ENCODE measurements around the gene TAS1R3.

The TAS1R3 gene

GRCh38 chr1:1341549-1342021 lies 10.5 kb downstream of the TAS1R3 start:
- Histone ChIP-seq H3K79me2 (ENCODE audit: low read length) (peaks cover 3% of the 10 kb centered on the region; the same call in 1 of the 2 replicates), H3K9me3 (replicated peaks; ENCODE audit: insufficient read depth, low read length) (no peaks in the 10 kb centered on the region)

GRCh38 chr1:1342061-1342562 lies 11.0 kb downstream of the TAS1R3 start:
- no peak overlapping the region for H3K27ac ChIP-seq (ENCODE audit: low read length)

More at GRCh38 chr1:1341549-1342021, 10.5 kb downstream of the TAS1R3 start:
- no peak for DNase-seq
- no peak for TF ChIP-seq EZH2phosphoT487 (IDR thresholded peaks at IDR 0.05; ENCODE audit: low read length)
- H2AFZ ChIP-seq (ENCODE audit: low read length): no peak overlapping the region
- H3K4me1 ChIP-seq (ENCODE audit: low read length): no peaks in the 10 kb centered on the region
- no peak overlapping the region for H3K27ac ChIP-seq (ENCODE audit: low read length)
- no peaks in the 10 kb centered on the region for H3F3A ChIP-seq (ENCODE audit: insufficient read depth, low read length)
- no peak overlapping the region for H3K9ac ChIP-seq (ENCODE audit: low read length)
- H3K4me3 ChIP-seq (ENCODE audit: low read length): no peak overlapping the region
- no peaks in the 10 kb centered on the region for H3K9me2 ChIP-seq (replicated peaks; ENCODE audit: insufficient read depth, low read length)
- H3K4me2 ChIP-seq (ENCODE audit: low read depth, low read length): no peak overlapping the region
- no peaks in the 10 kb centered on the region for H4K20me1 ChIP-seq (ENCODE audit: insufficient read depth, low read length)
- H3K27me3 ChIP-seq (replicated peaks; ENCODE audit: insufficient read depth, low read length): no peaks in the 10 kb centered on the region
- H3K36me3 ChIP-seq (replicated peaks; ENCODE audit: insufficient read depth, low read length): no peaks in the 10 kb centered on the region

GRCh38 chr1:1342584-1343115 lies 11.6 kb downstream of the TAS1R3 start:
- Histone ChIP-seq H3K79me2 (ENCODE audit: low read length) (peaks cover 13% of the 10 kb centered on the region), H3K9ac (ENCODE audit: low read length) (no peak overlapping the region), H3K27ac (ENCODE audit: low read length) (no peak overlapping the region), H3K36me3 (replicated peaks; ENCODE audit: insufficient read depth, low read length) (no peaks in the 10 kb centered on the region), H3F3A (ENCODE audit: insufficient read depth, low read length) (no peaks in the 10 kb centered on the region), H3K4me2 (ENCODE audit: low read depth, low read length) (no peak overlapping the region), H3K4me1 (ENCODE audit: low read length) (no peaks in the 10 kb centered on the region), H2AFZ (ENCODE audit: low read length) (no peak overlapping the region), H3K9me2 (replicated peaks; ENCODE audit: insufficient read depth, low read length) (no peaks in the 10 kb centered on the region), H3K9me3 (replicated peaks; ENCODE audit: insufficient read depth, low read length) (no peaks in the 10 kb centered on the region), H3K4me3 (ENCODE audit: low read length) (no peak overlapping the region), H4K20me1 (ENCODE audit: insufficient read depth, low read length) (no peaks in the 10 kb centered on the region), H3K27me3 (replicated peaks; ENCODE audit: insufficient read depth, low read length) (no peaks in the 10 kb centered on the region)
- TF ChIP-seq EZH2 (optimal IDR thresholded peaks at IDR 0.05; ENCODE audit: low read depth, low read length): no peak
- no peak for TF ChIP-seq EZH2phosphoT487 (IDR thresholded peaks at IDR 0.05; ENCODE audit: low read length)
- no peak for TF ChIP-seq CTCF (IDR thresholded peaks at IDR 0.05; ENCODE audit: low read length)
- DNase-seq: no peak

More at GRCh38 chr1:1342061-1342562, 11.0 kb downstream of the TAS1R3 start:
- Histone ChIP-seq H3K79me2 (ENCODE audit: low read length) (peaks cover 8% of the 10 kb centered on the region), H3K27me3 (replicated peaks; ENCODE audit: insufficient read depth, low read length) (no peaks in the 10 kb centered on the region), H3K9me3 (replicated peaks; ENCODE audit: insufficient read depth, low read length) (no peaks in the 10 kb centered on the region), H3K4me2 (ENCODE audit: low read depth, low read length) (no peak overlapping the region), H3F3A (ENCODE audit: insufficient read depth, low read length) (no peaks in the 10 kb centered on the region), H3K4me3 (ENCODE audit: low read length) (no peak overlapping the region), H2AFZ (ENCODE audit: low read length) (no peak overlapping the region), H4K20me1 (ENCODE audit: insufficient read depth, low read length) (no peaks in the 10 kb centered on the region), H3K9ac (ENCODE audit: low read length) (no peak overlapping the region), H3K36me3 (replicated peaks; ENCODE audit: insufficient read depth, low read length) (no peaks in the 10 kb centered on the region), H3K9me2 (replicated peaks; ENCODE audit: insufficient read depth, low read length) (no peaks in the 10 kb centered on the region), H3K4me1 (ENCODE audit: low read length) (no peaks in the 10 kb centered on the region)
- TF ChIP-seq EZH2phosphoT487 (IDR thresholded peaks at IDR 0.05; ENCODE audit: low read length) (no peak), EZH2 (optimal IDR thresholded peaks at IDR 0.05; ENCODE audit: low read depth, low read length) (no peak), CTCF (IDR thresholded peaks at IDR 0.05; ENCODE audit: low read length) (no peak)
- DNase-seq: no peak

GRCh38 chr1:1343811-1344421 lies 12.8 kb downstream of the TAS1R3 start:
- Histone ChIP-seq H3K4me3 (ENCODE audit: low read length) (no peak overlapping the region), H3K79me2 (ENCODE audit: low read length) (peaks cover 22% of the 10 kb centered on the region), H3K9me2 (replicated peaks; ENCODE audit: insufficient read depth, low read length) (no peaks in the 10 kb centered on the region), H3K9me3 (replicated peaks; ENCODE audit: insufficient read depth, low read length) (no peaks in the 10 kb centered on the region), H3K27ac (ENCODE audit: low read length) (no peak overlapping the region), H2AFZ (ENCODE audit: low read length) (no peak overlapping the region), H3K36me3 (replicated peaks; ENCODE audit: insufficient read depth, low read length) (no peaks in the 10 kb centered on the region), H3K4me2 (ENCODE audit: low read depth, low read length) (no peak overlapping the region), H3K27me3 (replicated peaks; ENCODE audit: insufficient read depth, low read length) (no peaks in the 10 kb centered on the region), H3K9ac (ENCODE audit: low read length) (no peak overlapping the region), H4K20me1 (ENCODE audit: insufficient read depth, low read length) (no peaks in the 10 kb centered on the region), H3F3A (ENCODE audit: insufficient read depth, low read length) (no peaks in the 10 kb centered on the region), H3K4me1 (ENCODE audit: low read length) (no peaks in the 10 kb centered on the region)
- TF ChIP-seq EZH2 (optimal IDR thresholded peaks at IDR 0.05; ENCODE audit: low read depth, low read length) (no peak), CTCF (IDR thresholded peaks at IDR 0.05; ENCODE audit: low read length) (no peak), EZH2phosphoT487 (IDR thresholded peaks at IDR 0.05; ENCODE audit: low read length) (no peak)
- DNase-seq: no peak

Measured in MM.1S (cell line).